Measurements from ENCODE around the gene JAM3.

DNA sequence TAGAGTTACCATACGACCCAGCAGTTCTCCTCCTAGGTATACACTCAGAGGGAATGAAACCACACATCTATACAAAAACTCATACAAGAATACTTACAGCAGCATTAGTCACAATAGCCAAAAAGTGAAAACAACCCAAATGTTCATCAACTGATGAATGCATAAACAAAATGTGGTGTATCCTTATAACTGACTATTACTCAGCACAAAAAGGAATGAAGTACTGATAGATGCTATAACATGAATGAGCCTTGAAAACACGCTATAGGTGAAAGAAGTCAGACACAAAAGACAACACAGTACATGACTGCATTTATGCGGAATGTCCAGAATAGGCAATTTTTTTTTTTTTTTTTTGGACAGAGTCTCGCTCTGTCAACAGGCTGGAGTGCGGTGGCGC is 131.8 kb downstream of the JAM3 start:
- TF ChIP-seq, protein P1, sequence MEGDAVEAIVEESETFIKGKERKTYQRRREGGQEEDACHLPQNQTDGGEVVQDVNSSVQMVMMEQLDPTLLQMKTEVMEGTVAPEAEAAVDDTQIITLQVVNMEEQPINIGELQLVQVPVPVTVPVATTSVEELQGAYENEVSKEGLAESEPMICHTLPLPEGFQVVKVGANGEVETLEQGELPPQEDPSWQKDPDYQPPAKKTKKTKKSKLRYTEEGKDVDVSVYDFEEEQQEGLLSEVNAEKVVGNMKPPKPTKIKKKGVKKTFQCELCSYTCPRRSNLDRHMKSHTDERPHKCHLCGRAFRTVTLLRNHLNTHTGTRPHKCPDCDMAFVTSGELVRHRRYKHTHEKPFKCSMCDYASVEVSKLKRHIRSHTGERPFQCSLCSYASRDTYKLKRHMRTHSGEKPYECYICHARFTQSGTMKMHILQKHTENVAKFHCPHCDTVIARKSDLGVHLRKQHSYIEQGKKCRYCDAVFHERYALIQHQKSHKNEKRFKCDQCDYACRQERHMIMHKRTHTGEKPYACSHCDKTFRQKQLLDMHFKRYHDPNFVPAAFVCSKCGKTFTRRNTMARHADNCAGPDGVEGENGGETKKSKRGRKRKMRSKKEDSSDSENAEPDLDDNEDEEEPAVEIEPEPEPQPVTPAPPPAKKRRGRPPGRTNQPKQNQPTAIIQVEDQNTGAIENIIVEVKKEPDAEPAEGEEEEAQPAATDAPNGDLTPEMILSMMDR (IDR thresholded peaks at IDR 0.05), result no peak
- TF ChIP-seq POLR2A (IDR thresholded peaks at IDR 0.05), result no peak
